LNCaP clone FGC (cell line): ENCODE results near the gene CREB5.

Experiments
- DNase-seq: peaks from one replicate; pipeline ENCODE4 v3.0.0-alpha.2; 2011; ENCODE audit warnings: low read depth
- H3K4me3 ChIP-seq: 2 replicates; pipeline ENCODE4 v1.5.1; 2011; ENCODE audit warnings: mild to moderate bottlenecking, low read depth, low read length, control low read depth
- CTCF ChIP-seq: IDR thresholded peaks from 2 replicates; pipeline ENCODE4 v1.5.1; 2012; ENCODE audit warnings: mild to moderate bottlenecking; ENCODE audit not compliant: control insufficient read depth, insufficient read depth; ENCODE audit errors: extremely low read depth

CREB5 gene

DNA sequence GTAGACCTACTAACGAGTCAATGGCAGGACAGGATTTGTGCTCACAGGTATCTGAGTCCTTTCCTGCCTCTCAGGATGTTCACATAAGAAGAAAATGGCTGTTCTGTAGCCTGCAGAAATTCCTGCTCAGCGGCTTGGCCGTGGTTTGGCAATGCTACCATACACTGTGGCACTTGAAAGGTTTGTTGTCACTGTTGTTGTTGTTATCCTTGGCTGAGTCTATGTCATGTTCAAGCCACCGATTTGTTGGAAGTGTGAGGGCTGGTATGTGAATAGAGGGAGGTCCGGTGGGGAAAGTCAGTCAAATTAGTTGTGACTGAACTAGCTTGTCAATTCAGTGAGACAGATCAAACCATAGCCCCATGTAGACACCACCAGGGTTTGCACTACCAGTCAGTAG is 345.9 kb downstream of the CREB5 start:
- no peak for DNase-seq
- H3K4me3 ChIP-seq: no peak overlapping the region
- no peak for TF ChIP-seq CTCF

DNA sequence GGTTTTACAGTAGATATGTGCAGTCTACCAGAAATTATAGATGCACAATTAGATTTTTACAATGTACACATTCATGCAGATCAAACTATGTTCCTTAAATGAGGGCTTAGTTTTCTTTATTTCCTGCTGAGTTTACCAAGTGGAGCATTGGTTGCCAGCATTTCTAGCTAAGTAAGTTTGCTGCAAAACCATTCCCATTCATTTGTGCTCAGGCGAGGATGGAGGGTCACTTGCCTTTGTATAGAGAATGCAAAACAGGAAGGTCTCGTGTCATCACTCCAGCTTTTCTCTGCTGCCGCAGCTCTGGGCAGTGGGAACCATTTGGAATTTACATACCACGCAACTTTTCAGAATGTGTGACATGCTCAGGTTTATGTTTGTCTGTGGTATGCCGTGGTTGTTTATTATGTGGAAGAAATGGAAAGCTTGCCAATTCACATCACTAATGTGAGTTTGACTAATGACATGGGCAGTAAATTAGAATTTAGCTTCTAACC is 347.2 kb downstream of the CREB5 start:
- H3K4me3 ChIP-seq: no peak overlapping the region
- TF ChIP-seq CTCF: no peak
- no peak for DNase-seq

DNA sequence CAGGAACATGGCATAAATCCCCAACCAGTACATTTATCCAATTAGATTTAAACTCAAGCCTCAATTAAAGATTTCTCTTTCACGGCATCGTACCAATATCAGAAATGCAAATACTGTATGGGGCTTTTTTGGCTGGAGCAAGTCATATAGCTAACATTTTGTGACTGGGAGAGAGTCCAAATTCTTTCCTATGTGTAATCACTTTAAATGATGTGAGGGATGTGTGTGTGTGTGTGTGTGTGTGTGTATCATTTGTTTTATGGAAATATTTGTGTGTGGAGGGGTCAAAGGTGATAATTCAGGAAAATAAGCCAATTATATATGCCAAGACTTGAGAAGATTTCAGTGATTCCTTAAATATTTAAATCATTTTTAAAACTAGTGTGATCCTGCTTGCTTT is 349.2 kb downstream of the CREB5 start:
- no peak for DNase-seq
- H3K4me3 ChIP-seq: no peak overlapping the region
- TF ChIP-seq CTCF: no peak

DNA sequence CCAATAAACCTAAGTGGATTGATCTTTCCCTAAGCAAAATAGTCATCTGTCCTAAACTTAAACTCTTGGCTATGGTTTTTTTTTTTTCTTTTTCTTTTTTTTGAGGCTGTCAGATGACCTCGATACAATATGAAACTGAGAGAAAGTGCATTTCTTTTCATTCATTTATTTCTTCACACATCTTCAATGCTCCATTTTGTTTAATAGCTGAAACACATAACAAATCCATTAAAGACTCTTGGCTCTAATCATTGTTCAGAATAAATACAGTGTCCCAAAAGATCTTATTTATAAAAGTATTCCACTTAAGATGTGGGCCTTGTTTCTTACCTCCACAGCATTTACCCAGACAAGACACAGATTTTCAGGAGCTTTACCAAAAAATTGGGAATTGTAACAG is 350.3 kb downstream of the CREB5 start:
- DNase-seq: no peak
- no peak for TF ChIP-seq CTCF
- no peak overlapping the region for H3K4me3 ChIP-seq

GRCh38 chr7:28766359-28766758 is 354.0 kb downstream of the CREB5 start:
- no peak for TF ChIP-seq CTCF
- no peak for DNase-seq
- H3K4me3 ChIP-seq: no peak overlapping the region

- no peak for DNase-seq
- TF ChIP-seq CTCF: no peak
- no peak overlapping the region for H3K4me3 ChIP-seq
These were observed 355.0 kb downstream of the CREB5 start for GRCh38 chr7:28767356-28767755.

GRCh38 chr7:28768577-28769147 is 356.3 kb downstream of the CREB5 start:
- H3K4me3 ChIP-seq: no peak overlapping the region
- DNase-seq: no peak
- no peak for TF ChIP-seq CTCF
